SK-N-MC (cell line): ENCODE measurements around the gene BCL11B.

Source experiments
- DNase-seq: peaks from one replicate; pipeline ENCODE4 v3.0.0-alpha.2; 2011; ENCODE audit warnings: low read depth, low spot score
- H3K27ac ChIP-seq: fragments of 200-600 bp; sonication (generic); 2 replicates; pipeline ENCODE4 v1.5.1; 2016; ENCODE audit warnings: mixed run types
- H3K36me3 ChIP-seq: fragments of 200-600 bp; sonication (generic); 2 replicates; pipeline ENCODE4 v1.6.1; 2017; ENCODE audit warnings: antibody characterized with exemption, low read length, mixed read lengths; ENCODE audit not compliant: insufficient read depth
- H3K4me3 ChIP-seq: fragments of 200-600 bp; sonication (generic); 2 replicates; pipeline ENCODE4 v1.5.1; 2016
- H3K9ac ChIP-seq: fragments of 200-600 bp; sonication (generic); 2 replicates; pipeline ENCODE4 v1.8.0; 2017; ENCODE audit warnings: mixed run types, mixed read lengths; ENCODE audit not compliant: insufficient read length
- H3K9me3 ChIP-seq: fragments of 200-600 bp; sonication (generic); 2 replicates; pipeline ENCODE4 v1.6.1; 2017; ENCODE audit warnings: low read depth, mild to moderate bottlenecking, antibody characterized with exemption, low read length, moderate library complexity, mixed read lengths
- EZH2 ChIP-seq: fragments of 200-600 bp; sonication (generic); IDR thresholded peaks from one replicate; pipeline ENCODE4 v1.6.1; 2017; ENCODE audit warnings: antibody characterized with exemption
- FOXP2 ChIP-seq: optimal IDR thresholded peaks from 2 replicates; pipeline ENCODE3; 2011; ENCODE audit warnings: mild to moderate bottlenecking, moderate library complexity; ENCODE audit not compliant: insufficient read depth; ENCODE audit errors: extremely low read length, control extremely low read depth
- POLR2AphosphoS5 ChIP-seq: IDR thresholded peaks from 2 replicates; pipeline ENCODE4 v1.6.1; 2012; ENCODE audit warnings: mild to moderate bottlenecking, low read depth, low read length, borderline replicate concordance

Gene BCL11B

GRCh38 chr14:99183311-99183710, 88.7 kb downstream of the BCL11B start:
- Histone ChIP-seq H3K9ac (no peak overlapping the region), H3K27ac (peak overlapping the region; percentile 72), H3K4me3 (no peak overlapping the region), H3K9me3 (no peaks in the 10 kb centered on the region), H3K36me3 (peaks cover 98% of the 10 kb centered on the region)
- TF ChIP-seq FOXP2 (no peak), POLR2AphosphoS5 (0 out of 2 replicates have a peak, but pooled peaks have one; percentile 22), EZH2 (no peak)
- DNase-seq = no peak

GRCh38 chr14:99182548-99183250, 89.3 kb downstream of the BCL11B start:
- TF ChIP-seq EZH2 (no peak), FOXP2 (no peak), POLR2AphosphoS5 (no peak; the same call in 1 of the 2 replicates)
- Histone ChIP-seq H3K9ac (no peak overlapping the region), H3K27ac (peak overlapping the region; percentile 72), H3K4me3 (no peak overlapping the region), H3K36me3 (peaks cover 99% of the 10 kb centered on the region), H3K9me3 (no peaks in the 10 kb centered on the region)
- no peak for DNase-seq

GRCh38 chr14:99181804-99182520, 90.0 kb downstream of the BCL11B start:
- H3K9ac ChIP-seq = no peak overlapping the region
- DNase-seq = no peak
- H3K9me3 ChIP-seq = no peaks in the 10 kb centered on the region
- no peak for TF ChIP-seq FOXP2
- no peak for TF ChIP-seq EZH2
- TF ChIP-seq POLR2AphosphoS5 = peak; percentile 26
- H3K4me3 ChIP-seq = no peak overlapping the region
- peaks cover 99% of the 10 kb centered on the region for H3K36me3 ChIP-seq
- peak overlapping the region; percentile 72; the same call in 1 of the 2 replicates for H3K27ac ChIP-seq

- DNase-seq = no peak
- peaks cover 99% of the 10 kb centered on the region for H3K36me3 ChIP-seq
- no peak; the same call in none of the 2 replicates for TF ChIP-seq POLR2AphosphoS5
- TF ChIP-seq FOXP2 = no peak
- no peak for TF ChIP-seq EZH2
These were observed 90.8 kb downstream of the BCL11B start for GRCh38 chr14:99181241-99181640.

GRCh38 chr14:99179946-99180345, 92.1 kb downstream of the BCL11B start:
- peaks cover 100% of the 10 kb centered on the region for H3K36me3 ChIP-seq
- H3K9ac ChIP-seq = no peak overlapping the region
- H3K9me3 ChIP-seq = no peaks in the 10 kb centered on the region
- DNase-seq = no peak
- TF ChIP-seq POLR2AphosphoS5 (0 out of 2 replicates have a peak, but pooled peaks have one; percentile 6), EZH2 (no peak)
- no peak overlapping the region for H3K4me3 ChIP-seq
- H3K27ac ChIP-seq = peak overlapping the region; percentile 52

More at GRCh38 chr14:99181241-99181640, 90.8 kb downstream of the BCL11B start:
- H3K27ac ChIP-seq = peak overlapping the region; percentile 52; the same call in 1 of the 2 replicates
- H3K4me3 ChIP-seq = no peak overlapping the region
- no peak overlapping the region for H3K9ac ChIP-seq
- no peaks in the 10 kb centered on the region for H3K9me3 ChIP-seq

GRCh38 chr14:99179506-99179905, 92.5 kb downstream of the BCL11B start:
- no peak overlapping the region for H3K9ac ChIP-seq
- no peak for DNase-seq
- peak overlapping the region; percentile 52 for H3K27ac ChIP-seq
- no peak overlapping the region for H3K4me3 ChIP-seq
- H3K36me3 ChIP-seq = peaks cover 97% of the 10 kb centered on the region
- no peaks in the 10 kb centered on the region for H3K9me3 ChIP-seq
- TF ChIP-seq EZH2 (no peak), POLR2AphosphoS5 (peak; percentile 2; the same call in 1 of the 2 replicates)

- Histone ChIP-seq H3K4me3 (no peak overlapping the region), H3K9me3 (no peaks in the 10 kb centered on the region), H3K9ac (no peak overlapping the region), H3K36me3 (peaks cover 95% of the 10 kb centered on the region), H3K27ac (peak overlapping the region; percentile 79)
- TF ChIP-seq FOXP2 = no peak
- TF ChIP-seq POLR2AphosphoS5 = no peak
- no peak for TF ChIP-seq EZH2
- no peak for DNase-seq
These were observed 93.8 kb downstream of the BCL11B start for GRCh38 chr14:99177886-99178835.

GRCh38 chr14:99177046-99177655, 94.8 kb downstream of the BCL11B start:
- H3K27ac ChIP-seq = peak overlapping the region; percentile 79
- peaks cover 95% of the 10 kb centered on the region for H3K36me3 ChIP-seq
- no peak overlapping the region for H3K9ac ChIP-seq
- no peak for DNase-seq
- no peak for TF ChIP-seq POLR2AphosphoS5
- no peak for TF ChIP-seq FOXP2
- TF ChIP-seq EZH2 = no peak
- no peaks in the 10 kb centered on the region for H3K9me3 ChIP-seq
- H3K4me3 ChIP-seq = no peak overlapping the region
